ENCODE results near the gene PLEK2. TPM values are rescaled to one million over a fixed set of nuclear protein-coding genes. Genes with fewer than 3 reads are reported as not detected.

PLEK2 gene
- total RNA-seq, 1 experiment from 2014 or later: 9.1 TPM

DNA sequence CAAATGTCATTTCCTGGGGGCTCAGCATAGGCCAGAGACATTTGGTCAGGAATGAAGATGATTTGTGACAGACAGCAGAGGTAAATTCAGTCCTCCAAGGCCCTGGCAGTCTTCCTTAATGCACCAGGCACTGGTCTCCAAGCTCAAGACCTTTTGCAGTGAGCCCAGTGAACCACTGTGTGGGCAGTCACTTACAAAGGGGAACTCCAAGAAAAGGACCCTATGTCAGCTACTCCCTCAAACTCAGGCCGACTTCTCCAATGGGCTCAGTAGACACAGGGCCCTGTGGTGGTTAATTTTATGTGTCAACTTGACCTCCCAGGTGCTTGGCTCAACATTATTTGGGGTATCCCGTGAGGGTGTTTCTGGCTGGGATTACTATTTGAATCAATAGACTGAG lies 29.3 kb upstream of the PLEK2 start:
- in situ Hi-C loops (cut with HindIII; ENCODE audit: low pct_unique_long_range_greater_than_20kb, low sequenced_read_pairs): no loop called here
- CTCF ChIA-PET: no interaction called here

DNA sequence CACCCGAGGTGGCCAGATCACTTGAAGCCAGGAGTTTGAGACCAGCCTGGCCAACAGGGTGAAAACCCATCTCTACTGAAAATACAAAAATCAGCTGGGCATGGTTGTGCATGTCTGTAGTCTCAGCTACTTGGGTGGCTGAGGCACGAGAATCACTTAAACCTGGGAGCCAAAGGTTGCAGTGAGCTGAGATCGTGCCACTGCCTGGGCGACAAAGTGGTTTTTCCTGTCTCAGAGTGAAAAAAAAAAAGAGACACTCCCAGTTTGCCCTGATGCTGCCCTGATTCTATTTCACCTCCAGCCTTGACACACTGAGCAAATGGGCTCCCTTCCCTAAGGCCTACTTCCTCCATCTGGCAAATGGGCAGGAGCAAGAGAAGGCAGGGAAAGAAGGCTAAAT lies 28.5 kb upstream of the PLEK2 start:
- DNase-seq (ENCODE audit: low read depth, low spot score) (no peak), ATAC-seq (no peak)
- in situ Hi-C loops (cut with HindIII; ENCODE audit: low pct_unique_long_range_greater_than_20kb, low sequenced_read_pairs) (no loop called here), intact Hi-C loops (cut with micrococcal nuclease; ENCODE audit: unreplicated experiment) (no loop called here)
- Histone ChIP-seq H3K4me1 (ENCODE audit: control insufficient read depth, insufficient read depth, low read length) (no peaks in the 10 kb centered on the region), H3K9me3 (ENCODE audit: control insufficient read depth, insufficient read depth, low read depth, low read length) (no peaks in the 10 kb centered on the region), H3K27ac (ENCODE audit: low read length) (no peak overlapping the region), H3K27me3 (ENCODE audit: control insufficient read depth, insufficient read depth, low read length) (no peaks in the 10 kb centered on the region; the same call in 1 of the 2 replicates), H3K36me3 (ENCODE audit: control insufficient read depth, insufficient read depth, low read length) (no peaks in the 10 kb centered on the region), H3K4me3 (ENCODE audit: low read depth in 2 of 2, low read length in 2 of 2) (no peak overlapping the region)
- ChIA-PET CTCF (no interaction called here), POLR2A (no interaction called here)
- TF ChIP-seq, protein P1, sequence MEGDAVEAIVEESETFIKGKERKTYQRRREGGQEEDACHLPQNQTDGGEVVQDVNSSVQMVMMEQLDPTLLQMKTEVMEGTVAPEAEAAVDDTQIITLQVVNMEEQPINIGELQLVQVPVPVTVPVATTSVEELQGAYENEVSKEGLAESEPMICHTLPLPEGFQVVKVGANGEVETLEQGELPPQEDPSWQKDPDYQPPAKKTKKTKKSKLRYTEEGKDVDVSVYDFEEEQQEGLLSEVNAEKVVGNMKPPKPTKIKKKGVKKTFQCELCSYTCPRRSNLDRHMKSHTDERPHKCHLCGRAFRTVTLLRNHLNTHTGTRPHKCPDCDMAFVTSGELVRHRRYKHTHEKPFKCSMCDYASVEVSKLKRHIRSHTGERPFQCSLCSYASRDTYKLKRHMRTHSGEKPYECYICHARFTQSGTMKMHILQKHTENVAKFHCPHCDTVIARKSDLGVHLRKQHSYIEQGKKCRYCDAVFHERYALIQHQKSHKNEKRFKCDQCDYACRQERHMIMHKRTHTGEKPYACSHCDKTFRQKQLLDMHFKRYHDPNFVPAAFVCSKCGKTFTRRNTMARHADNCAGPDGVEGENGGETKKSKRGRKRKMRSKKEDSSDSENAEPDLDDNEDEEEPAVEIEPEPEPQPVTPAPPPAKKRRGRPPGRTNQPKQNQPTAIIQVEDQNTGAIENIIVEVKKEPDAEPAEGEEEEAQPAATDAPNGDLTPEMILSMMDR (IDR thresholded peaks at IDR 0.05): no peak
- no peak for TF ChIP-seq TCF7L2 (IDR thresholded peaks at IDR 0.05; ENCODE audit: low read depth, low read length)
- TF ChIP-seq REST (IDR thresholded peaks at IDR 0.05; ENCODE audit: insufficient read depth in 1 of 2, low read depth in 2 of 2, low read length in 1 of 2): no peak
- TF ChIP-seq POLR2AphosphoS5 (IDR thresholded peaks at IDR 0.05; ENCODE audit: low read depth, low read length): no peak
- TF ChIP-seq SIN3A (IDR thresholded peaks at IDR 0.05; ENCODE audit: borderline replicate concordance, insufficient read depth, low read depth, low read length): no peak
- BruUV-seq (replicated peaks): no TSS peak

More for the DNA sequence above, 29.3 kb upstream of the PLEK2 start:
- no peak overlapping the region for H3K4me3 ChIP-seq (ENCODE audit: low read depth in 2 of 2, low read length in 2 of 2)
- POLR2A ChIA-PET: no interaction called here
- DNase-seq (ENCODE audit: low read depth, low spot score) (no peak), ATAC-seq (no peak)
- H3K36me3 ChIP-seq (ENCODE audit: control insufficient read depth, insufficient read depth, low read length): no peaks in the 10 kb centered on the region
- H3K27ac ChIP-seq (ENCODE audit: low read length): no peak overlapping the region
- TF ChIP-seq REST (IDR thresholded peaks at IDR 0.05; ENCODE audit: insufficient read depth in 1 of 2, low read depth in 2 of 2, low read length in 1 of 2) (no peak), POLR2AphosphoS5 (IDR thresholded peaks at IDR 0.05; ENCODE audit: low read depth, low read length) (no peak), SIN3A (IDR thresholded peaks at IDR 0.05; ENCODE audit: borderline replicate concordance, insufficient read depth, low read depth, low read length) (no peak)
- TF ChIP-seq, protein P1 (IDR thresholded peaks at IDR 0.05): no peak
- intact Hi-C loops (cut with micrococcal nuclease; ENCODE audit: unreplicated experiment): no loop called here
- no peaks in the 10 kb centered on the region for H3K4me1 ChIP-seq (ENCODE audit: control insufficient read depth, insufficient read depth, low read length)
- BruUV-seq (replicated peaks): no TSS peak
- H3K9me3 ChIP-seq (ENCODE audit: control insufficient read depth, insufficient read depth, low read depth, low read length): no peaks in the 10 kb centered on the region
- no peaks in the 10 kb centered on the region; the same call in 1 of the 2 replicates for H3K27me3 ChIP-seq (ENCODE audit: control insufficient read depth, insufficient read depth, low read length)

Data from Panc1 (cell line).